Osteoblast (primary cell): ENCODE results near the gene LHFPL3. TPM values are rescaled to one million over a fixed set of nuclear protein-coding genes. Genes with fewer than 3 reads are reported as not detected.

Experiments
- DNase-seq: peaks from one replicate; pipeline ENCODE4 v3.0.0; 2011; ENCODE audit warnings: low spot score, mixed read lengths; ENCODE audit not compliant: insufficient read length; ENCODE audit errors: missing footprints
- H2AFZ ChIP-seq: 2 replicates; pipeline ENCODE4 v1.6.0; 2011; ENCODE audit warnings: mild to moderate bottlenecking, low read length
- H3K27ac ChIP-seq: 2 replicates; pipeline ENCODE4 v1.5.1; 2011; ENCODE audit warnings: mild to moderate bottlenecking, low read depth, low read length, moderate library complexity
- H3K27me3 ChIP-seq: 2 replicates; pipeline ENCODE4 v1.6.0; 2012; ENCODE audit warnings: mild to moderate bottlenecking, control low read depth, inconsistent platforms, low read length, moderate library complexity; ENCODE audit not compliant: insufficient read depth
- H3K36me3 ChIP-seq: 2 replicates; pipeline ENCODE4 v1.5.1; 2011; ENCODE audit warnings: mild to moderate bottlenecking, low read length, control low read depth, moderate library complexity; ENCODE audit not compliant: insufficient read depth
- H3K4me1 ChIP-seq: 2 replicates; pipeline ENCODE4 v1.5.1; 2011; ENCODE audit warnings: mild to moderate bottlenecking, low read length, control low read depth, moderate library complexity; ENCODE audit not compliant: insufficient read depth
- H3K4me2 ChIP-seq: 2 replicates; pipeline ENCODE4 v1.6.0; 2011; ENCODE audit warnings: mild to moderate bottlenecking, low read length; ENCODE audit not compliant: insufficient read depth
- H3K4me3 ChIP-seq: fragments of 200-600 bp; sonication (generic); 3 replicates; pipeline ENCODE4 v1.5.1; 2012; ENCODE audit warnings: mild to moderate bottlenecking, low read length, inconsistent platforms; ENCODE audit not compliant: insufficient read depth
- H3K79me2 ChIP-seq: 2 replicates; pipeline ENCODE4 v1.6.0; 2012; ENCODE audit warnings: mild to moderate bottlenecking, low read length, control low read depth, inconsistent platforms; ENCODE audit not compliant: insufficient read depth
- H3K9me3 ChIP-seq: 2 replicates; pipeline ENCODE4 v1.5.1; 2011; ENCODE audit warnings: low read depth, low read length, control low read depth
- H4K20me1 ChIP-seq: 2 replicates; pipeline ENCODE4 v1.6.0; 2012; ENCODE audit warnings: mild to moderate bottlenecking, low read length, control low read depth; ENCODE audit not compliant: insufficient read depth
- total RNA-seq: library from RNA; depleted of rRNA; stranded (reverse); fragments of >200 nt; gene quantifications from 2 replicates; pipeline ENCODE4 v1.2.3, GENCODE V29; 2012
- TF ChIP-seq, protein P1 (sequence below): IDR thresholded peaks from 2 replicates; pipeline ENCODE4 v1.5.1; 2011; ENCODE audit warnings: mild to moderate bottlenecking, low read depth, low read length, moderate library complexity; ENCODE audit errors: extremely low read depth

The LHFPL3 gene
- total RNA-seq, 1 donor: not detected

- Histone ChIP-seq H3K27ac (no peak overlapping the region), H2AFZ (no peak overlapping the region), H3K4me3 (no peak overlapping the region), H3K36me3 (no peaks in the 10 kb centered on the region), H3K4me1 (no peaks in the 10 kb centered on the region), H4K20me1 (no peaks in the 10 kb centered on the region), H3K9me3 (no peaks in the 10 kb centered on the region), H3K79me2 (no peaks in the 10 kb centered on the region), H3K27me3 (peaks cover 11% of the 10 kb centered on the region), H3K4me2 (no peak overlapping the region)
- DNase-seq: no peak
- TF ChIP-seq, protein P1, sequence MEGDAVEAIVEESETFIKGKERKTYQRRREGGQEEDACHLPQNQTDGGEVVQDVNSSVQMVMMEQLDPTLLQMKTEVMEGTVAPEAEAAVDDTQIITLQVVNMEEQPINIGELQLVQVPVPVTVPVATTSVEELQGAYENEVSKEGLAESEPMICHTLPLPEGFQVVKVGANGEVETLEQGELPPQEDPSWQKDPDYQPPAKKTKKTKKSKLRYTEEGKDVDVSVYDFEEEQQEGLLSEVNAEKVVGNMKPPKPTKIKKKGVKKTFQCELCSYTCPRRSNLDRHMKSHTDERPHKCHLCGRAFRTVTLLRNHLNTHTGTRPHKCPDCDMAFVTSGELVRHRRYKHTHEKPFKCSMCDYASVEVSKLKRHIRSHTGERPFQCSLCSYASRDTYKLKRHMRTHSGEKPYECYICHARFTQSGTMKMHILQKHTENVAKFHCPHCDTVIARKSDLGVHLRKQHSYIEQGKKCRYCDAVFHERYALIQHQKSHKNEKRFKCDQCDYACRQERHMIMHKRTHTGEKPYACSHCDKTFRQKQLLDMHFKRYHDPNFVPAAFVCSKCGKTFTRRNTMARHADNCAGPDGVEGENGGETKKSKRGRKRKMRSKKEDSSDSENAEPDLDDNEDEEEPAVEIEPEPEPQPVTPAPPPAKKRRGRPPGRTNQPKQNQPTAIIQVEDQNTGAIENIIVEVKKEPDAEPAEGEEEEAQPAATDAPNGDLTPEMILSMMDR: no peak
These were observed 580.2 kb downstream of the LHFPL3 start for GRCh38 chr7:104908636-104909035.

DNA sequence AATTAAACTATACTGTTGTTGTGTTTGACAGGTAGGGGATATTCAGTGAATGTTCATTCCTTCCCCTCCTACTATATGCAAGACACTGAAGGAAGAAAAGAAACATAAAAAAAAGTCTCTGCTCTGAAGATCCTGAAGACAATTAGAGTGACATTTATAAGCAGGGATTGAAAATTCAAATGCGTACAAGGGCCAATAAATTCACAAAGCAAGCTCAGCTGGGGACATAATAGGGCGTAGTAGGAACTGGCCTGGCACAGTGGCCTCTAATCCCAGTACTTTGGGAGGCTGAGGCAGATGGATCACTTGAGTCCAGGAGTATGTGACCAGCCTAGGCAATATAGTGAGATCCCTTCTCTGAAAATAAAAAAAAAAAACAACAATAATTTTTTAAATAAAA is 580.7 kb downstream of the LHFPL3 start:
- Histone ChIP-seq H2AFZ (no peak overlapping the region), H4K20me1 (no peaks in the 10 kb centered on the region), H3K79me2 (no peaks in the 10 kb centered on the region), H3K4me1 (no peaks in the 10 kb centered on the region), H3K4me3 (no peak overlapping the region), H3K27me3 (peaks cover 11% of the 10 kb centered on the region), H3K27ac (no peak overlapping the region), H3K9me3 (no peaks in the 10 kb centered on the region), H3K4me2 (no peak overlapping the region), H3K36me3 (no peaks in the 10 kb centered on the region)
- TF ChIP-seq, protein P1: no peak
- no peak for DNase-seq

GRCh38 chr7:104914421-104914820 is 586.0 kb downstream of the LHFPL3 start:
- no peaks in the 10 kb centered on the region for H3K79me2 ChIP-seq

DNA sequence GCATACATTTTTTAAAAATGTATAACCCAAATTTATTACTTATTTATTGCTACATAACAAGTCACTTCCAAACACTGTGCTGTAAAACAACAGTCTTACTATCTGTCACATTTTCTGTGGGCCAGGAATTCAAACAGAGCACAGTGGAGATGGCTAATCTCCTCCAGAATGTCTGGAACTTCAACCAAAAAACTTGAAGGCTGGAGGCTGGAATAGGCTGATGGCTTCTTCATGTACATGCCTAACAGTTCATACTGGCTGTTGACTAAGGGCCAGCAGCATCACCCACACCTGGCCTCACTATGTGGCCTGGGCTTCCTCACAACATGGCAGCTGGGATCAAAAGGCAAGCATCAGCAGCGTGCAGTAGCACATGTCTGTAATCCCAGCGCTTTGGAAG is 593.2 kb downstream of the LHFPL3 start:
- Histone ChIP-seq H2AFZ (no peak overlapping the region), H3K79me2 (no peaks in the 10 kb centered on the region), H3K36me3 (no peaks in the 10 kb centered on the region), H4K20me1 (no peaks in the 10 kb centered on the region), H3K4me1 (peaks cover 15% of the 10 kb centered on the region), H3K27me3 (no peaks in the 10 kb centered on the region), H3K4me3 (no peak overlapping the region), H3K27ac (no peak overlapping the region), H3K4me2 (no peak overlapping the region), H3K9me3 (no peaks in the 10 kb centered on the region)
- TF ChIP-seq, protein P1: no peak
- DNase-seq: no peak

More at GRCh38 chr7:104914421-104914820, 586.0 kb downstream of the LHFPL3 start:
- Histone ChIP-seq H2AFZ (no peak overlapping the region), H3K4me1 (no peaks in the 10 kb centered on the region), H4K20me1 (no peaks in the 10 kb centered on the region), H3K36me3 (no peaks in the 10 kb centered on the region), H3K4me3 (no peak overlapping the region), H3K9me3 (no peaks in the 10 kb centered on the region), H3K27me3 (no peaks in the 10 kb centered on the region), H3K4me2 (no peak overlapping the region), H3K27ac (no peak overlapping the region)
- TF ChIP-seq, protein P1: no peak
- DNase-seq: no peak
